Keratinocyte (primary cell): ENCODE data around the gene RELB. TPM values are rescaled to one million over a fixed set of nuclear protein-coding genes. Genes with fewer than 3 reads are reported as not detected.

Experiments
- DNase-seq: peaks from one replicate; pipeline ENCODE4 v3.0.0-alpha.2; 2011; ENCODE audit warnings: low read depth, missing footprints, low spot score
- FAIRE-seq: peaks from 2 replicates; lab custom pipeline; 2011; peaks lifted over from hg19 to GRCh38; lab: Jason Lieb, UNC
- H2AFZ ChIP-seq: 2 replicates; pipeline ENCODE4 v1.6.0; 2012; ENCODE audit warnings: low read length, control low read depth, inconsistent platforms; ENCODE audit not compliant: control insufficient read depth
- H3K27ac ChIP-seq: 2 replicates; pipeline ENCODE4 v1.5.1; 2011; ENCODE audit warnings: low read length; ENCODE audit not compliant: control insufficient read depth, insufficient read depth
- H3K27me3 ChIP-seq: 3 replicates; pipeline ENCODE4 v1.6.0; 2011; ENCODE audit warnings: low read length; ENCODE audit not compliant: control insufficient read depth, insufficient read depth; ENCODE audit errors: extremely low read depth
- H3K36me3 ChIP-seq, 2 experiments: 2 replicates in 1 of 2; 3 replicates in 1 of 2; pipeline ENCODE4 v1.5.1; 2011; ENCODE audit warnings: low read length in 2 of 2, mild to moderate bottlenecking in 1 of 2; ENCODE audit not compliant: control insufficient read depth in 2 of 2, insufficient read depth in 2 of 2; ENCODE audit errors: extremely low read depth in 1 of 2
- H3K4me1 ChIP-seq: 3 replicates; pipeline ENCODE4 v1.5.1; 2011; ENCODE audit warnings: low read length; ENCODE audit not compliant: control insufficient read depth, insufficient read depth; ENCODE audit errors: extremely low read depth
- H3K4me2 ChIP-seq: 3 replicates; pipeline ENCODE4 v1.6.0; 2011; ENCODE audit warnings: low read depth, low read length; ENCODE audit not compliant: control insufficient read depth, insufficient read depth; ENCODE audit errors: extremely low read depth
- H3K4me3 ChIP-seq, 3 experiments: fragments of 200-600 bp in 1 of 3; sonication (generic) in 1 of 3; 2 replicates in 2 of 3; 3 replicates in 1 of 3; pipeline ENCODE4 v1.5.1; 2011 to 2016; ENCODE audit warnings: low read length in 3 of 3, mild to moderate bottlenecking in 3 of 3, control low read depth in 2 of 3, inconsistent platforms in 1 of 3, low read depth in 1 of 3, mixed read lengths in 1 of 3, mixed run types in 1 of 3, moderate library complexity in 1 of 3; ENCODE audit not compliant: control insufficient read depth in 2 of 3, insufficient read depth in 2 of 3; ENCODE audit errors: extremely low read depth in 1 of 3
- H3K79me2 ChIP-seq: 2 replicates; pipeline ENCODE4 v1.6.0; 2012; ENCODE audit warnings: low read length; ENCODE audit not compliant: control insufficient read depth, insufficient read depth
- H3K9ac ChIP-seq: 3 replicates; pipeline ENCODE4 v1.6.0; 2011; ENCODE audit warnings: low read length; ENCODE audit not compliant: control insufficient read depth, insufficient read depth; ENCODE audit errors: extremely low read depth
- H3K9me1 ChIP-seq: 3 replicates; pipeline ENCODE4 v1.6.0; 2011; ENCODE audit warnings: low read length; ENCODE audit not compliant: control insufficient read depth, insufficient read depth; ENCODE audit errors: extremely low read depth
- H3K9me3 ChIP-seq: 2 replicates; pipeline ENCODE4 v1.5.1; 2012; ENCODE audit warnings: low read depth, low read length; ENCODE audit not compliant: control insufficient read depth
- H4K20me1 ChIP-seq: 3 replicates; pipeline ENCODE4 v1.6.0; 2011; ENCODE audit warnings: low read length; ENCODE audit not compliant: control insufficient read depth, insufficient read depth; ENCODE audit errors: extremely low read depth
- CTCF ChIP-seq, 3 experiments: IDR thresholded peaks in 1 of 3; conservative IDR thresholded peaks in 1 of 3; optimal IDR thresholded peaks in 1 of 3; 2 replicates in 2 of 3; 3 replicates in 1 of 3; pipeline versions ENCODE3 to v1.5.1; 2011; ENCODE audit warnings: low read length in 3 of 3, mild to moderate bottlenecking in 3 of 3, moderate library complexity in 2 of 3, control low read depth in 1 of 3, inconsistent platforms in 1 of 3; ENCODE audit not compliant: insufficient read depth in 2 of 3; ENCODE audit errors: extremely low read depth in 1 of 3
- EZH2 ChIP-seq: IDR thresholded peaks from one replicate; pipeline ENCODE4 v1.6.1; 2012; ENCODE audit warnings: inconsistent platforms, mild to moderate bottlenecking, low read length, moderate library complexity
- dilution Hi-C: fragments of 300-500 bp; cut with MboI; formaldehyde crosslinking; loops from one replicate; pipeline ENCODE4 v1.7.0; 2020; ENCODE audit warnings: low sequenced_read_pairs; ENCODE audit not compliant: extremely low pct_ligation_motif_present
- polyA plus RNA-seq, 5 experiments: library from polyadenylated mRNA; depleted of rRNA in 3 of 5; stranded (reverse) in 3 of 5; stranded (forward) in 1 of 5; unstranded in 1 of 5; fragments of >200 nt; gene quantifications; 1 replicate in 1 of 5; 2 replicates in 3 of 5; 3 replicates in 1 of 5; pipeline versions ENCODE4 v1.2.1 to v1.2.3, GENCODE V29; 2011 to 2012; ENCODE audit warnings: missing spikeins in 2 of 5, low read depth in 1 of 5, low replicate concordance in 1 of 5

RELB gene
- polyA plus RNA-seq, 1 donor (not counting 4 experiments of a cell fraction or from before 2014, with no cell fraction given), result 3.6 TPM

GRCh38 chr19:45010306-45010705 lies 9.0 kb downstream of the RELB start:
- no peak for FAIRE-seq

GRCh38 chr19:45011959-45012358 lies 10.7 kb downstream of the RELB start:
- Histone ChIP-seq H3K4me2 (no peak overlapping the region), H3K79me2 (no peaks in the 10 kb centered on the region), H3K4me1 (no peaks in the 10 kb centered on the region), H3K36me3 (peaks cover 3 to 6% of the 10 kb centered on the region in 2 experiments), H4K20me1 (no peaks in the 10 kb centered on the region), H3K27me3 (no peaks in the 10 kb centered on the region), H3K9me1 (no peaks in the 10 kb centered on the region), H3K27ac (no peak overlapping the region), H2AFZ (no peak overlapping the region), H3K9ac (no peak overlapping the region), H3K9me3 (no peaks in the 10 kb centered on the region), H3K4me3 (no peak overlapping the region)
- dilution Hi-C loops, result no loop called here
- TF ChIP-seq EZH2, result no peak
- no peak for TF ChIP-seq CTCF (optimal IDR thresholded peaks at IDR 0.05 in 1 of 3, IDR thresholded peaks at IDR 0.05 in 1 of 3, conservative IDR thresholded peaks at IDR 0.05 in 1 of 3; ENCODE audit: extremely low read depth in 1 of 3, insufficient read depth in 2 of 3, low read length in 3 of 3)
- FAIRE-seq (no peak), DNase-seq (no peak)

More at GRCh38 chr19:45010306-45010705, 9.0 kb downstream of the RELB start:
- no peaks in the 10 kb centered on the region for H4K20me1 ChIP-seq
- dilution Hi-C loops, result no loop called here
- H3K4me2 ChIP-seq, result no peak overlapping the region
- no peak for DNase-seq
- H3K4me1 ChIP-seq, result no peaks in the 10 kb centered on the region
- H3K4me3 ChIP-seq, result no peak overlapping the region
- H3K9ac ChIP-seq, result no peak overlapping the region
- no peak overlapping the region for H2AFZ ChIP-seq
- no peaks in the 10 kb centered on the region for H3K79me2 ChIP-seq
- no peak for TF ChIP-seq CTCF (optimal IDR thresholded peaks at IDR 0.05 in 1 of 3, IDR thresholded peaks at IDR 0.05 in 1 of 3, conservative IDR thresholded peaks at IDR 0.05 in 1 of 3; ENCODE audit: extremely low read depth in 1 of 3, insufficient read depth in 2 of 3, low read length in 3 of 3)
- TF ChIP-seq EZH2, result no peak
- H3K9me1 ChIP-seq, result no peaks in the 10 kb centered on the region
- peaks cover 3 to 6% of the 10 kb centered on the region in 2 experiments for H3K36me3 ChIP-seq
- no peaks in the 10 kb centered on the region for H3K9me3 ChIP-seq
- no peaks in the 10 kb centered on the region for H3K27me3 ChIP-seq
- no peak overlapping the region for H3K27ac ChIP-seq
